NCI-H1048 (cell line): ENCODE results near the gene ARHGEF10L.

Experiments
- DNase-seq: peaks from one replicate; lab custom pipeline; 2025; lab: John Stamatoyannopoulos, UW

Gene ARHGEF10L

GRCh38 chr1:17546946-17547670, 7.6 kb downstream of the ARHGEF10L start:
- DNase-seq: no peak

GRCh38 chr1:17549384-17549783, 9.9 kb downstream of the ARHGEF10L start:
- no peak for DNase-seq

- no peak for DNase-seq
These were observed 11.5 kb downstream of the ARHGEF10L start for GRCh38 chr1:17550729-17551584.

GRCh38 chr1:17551755-17552234, 12.3 kb downstream of the ARHGEF10L start:
- no peak for DNase-seq

- DNase-seq: no peak
These were observed 14.6 kb downstream of the ARHGEF10L start for GRCh38 chr1:17553975-17554700.

GRCh38 chr1:17554954-17555353, 15.5 kb downstream of the ARHGEF10L start:
- DNase-seq: no peak

GRCh38 chr1:17557986-17558385, 18.5 kb downstream of the ARHGEF10L start:
- no peak for DNase-seq

- no peak for DNase-seq
These were observed 19.0 kb downstream of the ARHGEF10L start for GRCh38 chr1:17558541-17558940.

GRCh38 chr1:17558954-17559614, 19.6 kb downstream of the ARHGEF10L start:
- DNase-seq: no peak

- no peak for DNase-seq
These were observed 20.3 kb downstream of the ARHGEF10L start for GRCh38 chr1:17559615-17560419.

- no peak for DNase-seq
These were observed 21.7 kb downstream of the ARHGEF10L start for GRCh38 chr1:17561247-17561548.

GRCh38 chr1:17561561-17561985, 22.1 kb downstream of the ARHGEF10L start:
- no peak for DNase-seq

- DNase-seq: no peak
These were observed 22.9 kb downstream of the ARHGEF10L start for GRCh38 chr1:17562375-17562774.

GRCh38 chr1:17563494-17564281, 24.2 kb downstream of the ARHGEF10L start:
- no peak for DNase-seq

- no peak for DNase-seq
These were observed 25.2 kb downstream of the ARHGEF10L start for GRCh38 chr1:17564458-17565393.

- no peak for DNase-seq
These were observed 26.2 kb downstream of the ARHGEF10L start for GRCh38 chr1:17565461-17566252.

- no peak for DNase-seq
These were observed 26.9 kb downstream of the ARHGEF10L start for GRCh38 chr1:17566417-17566816.

GRCh38 chr1:17566892-17567291, 27.4 kb downstream of the ARHGEF10L start:
- no peak for DNase-seq
